HG03558 (cell line): ENCODE data around the gene NBPF11.
A peak's percentile ranks its signal among the peaks of the same experiment; 100 is the strongest.
"Not testable (repeated sequence)": the region's sequence is repeated elsewhere in the genome, so short reads cannot be mapped to it uniquely, and the experiment has no call there.

ENCODE experiments used
- ATAC-seq: cut with Tn5 transposase; IDR thresholded peaks from one replicate; pipeline ENCODE4 v1.9.1; 2021; ENCODE audit warnings: moderate number of reproducible peaks; ENCODE audit not compliant: unreplicated experiment; ENCODE audit errors: extremely low read depth

The NBPF11 gene

GRCh38 chr1:148151911-148152656 is at the start of gene NBPF11:
NBPF11 (minus strand) TSS chr1:148152281; CDS start chr1:148127003, 25,278 bp downstream.
- peak; percentile 51 for ATAC-seq

GRCh38 chr1:148197396-148197795 is 45.3 kb upstream of the NBPF11 start:
- not testable (repeated sequence) for ATAC-seq

DNA sequence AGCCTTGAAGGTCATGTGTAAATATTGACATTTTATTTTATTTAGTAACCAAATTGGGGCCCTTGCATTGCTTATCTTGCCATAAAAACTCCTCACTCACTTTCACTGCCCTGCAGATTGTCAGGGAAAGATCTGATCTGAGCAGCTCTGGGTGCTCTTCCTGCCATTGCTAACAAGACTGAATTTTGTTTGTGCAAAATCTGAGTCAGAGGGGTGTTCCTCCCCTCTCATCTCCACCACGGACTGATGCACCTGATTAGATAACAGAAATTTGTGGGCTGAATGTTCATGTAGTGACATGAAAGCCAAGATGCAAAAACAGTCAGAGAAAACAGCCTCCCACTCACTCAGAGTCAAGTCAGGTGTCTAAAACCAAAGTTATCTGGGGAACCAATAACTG is 44.9 kb upstream of the NBPF11 start:
- not testable (repeated sequence) for ATAC-seq

DNA sequence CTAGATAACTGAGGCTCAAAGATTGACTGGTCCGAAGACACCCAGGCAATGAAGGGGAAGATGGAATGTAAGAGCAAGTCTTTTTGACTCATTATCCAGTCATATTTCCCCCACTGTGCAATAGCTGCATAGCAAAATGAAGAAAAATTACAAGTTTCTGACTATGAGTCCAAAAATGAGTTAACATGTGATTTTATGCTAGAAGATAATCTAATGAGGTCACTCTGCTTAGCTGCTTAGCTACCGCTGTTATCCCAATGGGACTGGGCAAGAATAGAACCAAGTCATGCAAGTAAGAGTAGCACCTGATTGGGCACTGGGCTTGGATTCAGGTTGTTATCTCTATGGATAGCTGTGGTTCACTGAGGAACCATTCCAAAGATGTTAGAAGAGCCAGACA is 43.0 kb upstream of the NBPF11 start:
- not testable (repeated sequence) for ATAC-seq

DNA sequence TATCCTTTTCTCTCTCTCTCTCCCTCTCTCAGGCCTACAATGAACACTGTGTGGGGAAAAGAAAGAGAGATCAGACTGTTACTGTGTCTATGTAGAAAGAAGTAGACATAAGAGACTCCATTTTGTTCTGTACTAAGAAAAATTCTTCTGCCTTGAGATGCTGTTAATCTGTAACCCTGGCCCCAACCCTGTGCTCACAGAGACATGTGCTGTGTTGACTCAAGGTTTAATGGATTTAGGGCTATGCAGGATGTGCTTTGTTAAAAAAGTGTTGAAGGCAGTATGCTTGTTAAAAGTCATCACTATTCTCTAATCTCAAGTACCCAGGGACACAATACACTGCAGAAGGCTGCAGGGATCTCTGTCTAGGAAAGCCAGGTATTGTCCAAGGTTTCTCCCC is 36.7 kb upstream of the NBPF11 start:
- not testable (repeated sequence) for ATAC-seq

DNA sequence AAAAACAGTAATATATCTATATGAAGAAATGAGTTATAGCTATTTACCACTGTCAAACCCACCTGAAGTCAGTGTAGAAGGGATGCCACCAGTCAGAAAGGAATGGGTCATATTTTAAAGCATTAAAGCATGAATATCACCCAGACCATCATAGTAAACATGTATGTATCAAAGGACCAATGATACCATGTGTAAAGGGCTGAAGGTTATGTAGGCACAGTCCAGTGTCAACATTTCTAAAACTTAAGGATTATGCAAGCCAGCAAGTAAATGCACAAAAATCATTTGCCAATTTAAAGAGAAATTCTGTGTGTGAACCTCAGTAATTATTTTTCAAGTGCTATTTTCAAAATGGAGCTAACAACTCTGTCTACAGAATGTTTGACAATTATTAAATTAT is 26.6 kb upstream of the NBPF11 start:
- not testable (repeated sequence) for ATAC-seq

- not testable (repeated sequence) for ATAC-seq
These were observed 23.3 kb upstream of the NBPF11 start for GRCh38 chr1:148175414-148175813.

- ATAC-seq, result not testable (repeated sequence)
These were observed 19.9 kb upstream of the NBPF11 start for GRCh38 chr1:148171995-148172394.

DNA sequence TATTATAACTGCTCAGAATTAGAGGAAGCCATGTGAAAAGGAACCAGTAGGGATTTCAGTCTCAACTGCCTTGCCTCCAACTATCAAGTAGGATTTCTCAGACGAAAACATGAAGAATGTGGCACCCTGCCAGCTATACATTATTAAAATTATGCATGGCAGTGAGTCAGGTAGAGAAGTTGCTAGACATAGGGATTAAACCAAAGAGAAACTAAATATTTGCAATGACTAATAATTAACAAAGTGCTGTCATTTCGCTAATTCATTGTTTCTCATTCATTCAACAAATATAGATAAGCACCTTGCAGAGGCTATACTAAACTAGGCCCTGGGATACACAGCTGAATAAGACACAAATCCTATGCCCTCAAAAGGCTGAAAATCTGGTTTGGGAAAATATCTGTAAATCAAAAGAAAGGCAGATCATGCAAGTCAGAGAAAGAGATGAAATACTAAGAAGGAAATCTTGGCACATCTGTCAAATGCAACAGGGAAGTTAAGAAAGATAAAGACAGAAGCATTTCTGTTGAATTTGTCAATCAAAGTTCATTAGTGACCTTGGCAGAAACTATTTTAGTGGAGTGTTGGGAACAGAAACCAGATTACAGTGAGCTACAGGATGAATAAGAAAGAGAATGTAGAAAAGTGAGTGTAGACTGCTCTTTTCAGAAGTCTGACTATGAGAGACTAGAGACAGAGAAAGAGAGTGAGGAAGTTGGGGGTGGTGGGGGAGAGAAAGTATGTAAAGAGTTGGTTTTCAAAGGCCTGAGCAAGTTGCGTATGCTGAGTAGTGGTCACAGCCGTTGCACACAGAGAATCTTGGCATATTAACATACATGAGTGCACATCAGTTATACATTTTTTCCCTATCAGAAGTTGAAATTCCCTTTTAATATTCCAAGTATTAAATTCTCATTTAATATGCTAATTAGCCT is 14.7 kb upstream of the NBPF11 start:
- ATAC-seq, result no peak

DNA sequence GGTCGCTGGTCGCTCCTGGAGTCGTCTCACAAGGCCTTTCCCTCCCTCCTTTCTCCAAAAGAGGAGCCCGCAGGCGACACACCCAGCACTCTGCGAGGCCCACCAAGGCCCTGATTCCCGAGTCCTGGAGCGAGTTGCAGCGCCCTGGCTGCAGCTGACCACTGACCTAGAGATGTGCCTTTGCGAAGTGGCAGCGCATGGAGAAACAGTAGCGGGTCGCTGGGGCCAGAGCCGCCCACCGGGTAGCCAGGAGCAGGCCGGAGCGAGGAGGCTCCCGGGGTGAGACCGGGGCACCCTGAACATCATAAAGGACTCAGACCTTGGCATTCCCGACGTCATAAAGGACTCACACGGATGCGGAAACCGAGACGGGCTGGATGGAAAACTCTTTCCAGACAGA is 10.3 kb upstream of the NBPF11 start:
- ATAC-seq, result no peak

GRCh38 chr1:148161053-148161901 is 9.2 kb upstream of the NBPF11 start:
- ATAC-seq, result no peak

- no peak for ATAC-seq
These were observed 8.4 kb upstream of the NBPF11 start for GRCh38 chr1:148160343-148161052.

DNA sequence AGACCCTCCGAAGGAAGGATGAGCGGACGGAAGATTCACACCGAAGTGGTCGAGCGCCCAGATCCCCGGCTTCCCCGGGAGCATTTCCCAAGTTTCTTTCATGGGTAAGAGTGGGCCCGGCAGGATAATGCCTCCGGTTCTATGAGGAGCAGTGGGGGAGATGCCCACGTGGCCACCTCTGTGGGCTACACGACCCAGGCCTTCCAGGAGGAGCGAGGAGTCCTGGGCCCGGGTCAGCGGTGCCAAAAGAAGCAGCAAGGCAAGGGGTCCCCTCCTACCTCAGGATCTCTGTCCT is 7.9 kb upstream of the NBPF11 start:
- no peak for ATAC-seq

- ATAC-seq, result no peak
These were observed 6.4 kb upstream of the NBPF11 start for GRCh38 chr1:148158341-148159003.

- ATAC-seq, result not testable (repeated sequence)
These were observed 5.7 kb upstream of the NBPF11 start for GRCh38 chr1:148157803-148158202.

DNA sequence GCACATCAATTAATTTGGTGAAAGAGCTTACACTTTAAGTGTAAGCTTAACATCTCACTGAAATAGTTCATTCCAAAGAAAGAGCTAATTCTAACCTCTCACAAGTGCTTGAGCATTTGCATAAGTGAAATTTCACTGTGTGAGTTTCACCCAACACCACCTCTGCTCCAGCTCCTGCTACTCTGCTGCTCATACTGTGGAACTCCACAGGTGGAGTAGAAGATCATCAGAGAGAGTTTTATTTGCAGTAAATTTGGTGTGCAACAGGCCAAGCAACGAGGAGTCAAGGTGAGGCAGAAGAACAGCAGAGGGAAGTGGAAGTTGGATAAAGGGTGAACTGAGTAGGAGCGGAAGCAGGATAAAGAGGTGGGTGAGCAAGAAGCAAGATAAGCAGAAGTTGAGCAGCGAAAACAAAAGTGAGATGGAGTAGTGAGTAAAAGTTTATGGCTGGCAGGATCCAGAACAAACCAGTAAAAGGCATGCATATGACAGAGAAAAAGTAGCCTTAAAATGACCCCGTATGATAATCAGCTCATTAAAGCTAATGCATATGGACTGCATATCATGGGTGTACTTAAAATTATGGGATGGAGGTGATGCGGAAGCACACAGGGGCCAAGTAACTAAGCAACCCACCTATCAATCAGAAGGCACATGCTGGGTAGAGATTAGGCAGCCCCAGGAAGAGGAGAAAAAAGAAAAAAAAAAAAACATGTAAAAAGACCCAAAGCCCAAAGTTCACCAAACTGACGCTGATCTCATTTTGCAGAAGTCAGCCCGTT is 3.6 kb upstream of the NBPF11 start:
- ATAC-seq, result not testable (repeated sequence)

GRCh38 chr1:148152795-148153194 is 714 bp upstream of the NBPF11 start:
- ATAC-seq, result not testable (repeated sequence)

GRCh38 chr1:148151371-148151819 is 686 bp downstream of the NBPF11 start:
- ATAC-seq, result not testable (repeated sequence)
